Heart left ventricle (tissue), 16 donors: ENCODE data around the gene MED27. TPM values are rescaled to one million over a fixed set of nuclear protein-coding genes. Genes with fewer than 3 reads are reported as not detected.

ENCODE experiments used
- ATAC-seq, 4 donors: fragments of 200-7000 bp; cut with Tn5 transposase; one replicate each; pipeline ENCODE4 v1.9.1; 2020 to 2022; ENCODE audit warnings: moderate library complexity in 4 of 4, mild to moderate bottlenecking in 3 of 4, moderate number of reproducible peaks in 1 of 4
- DNase-seq, 5 donors: peaks; one replicate each; pipeline ENCODE4 v3.0.0-alpha.2; 2020
- H3K27ac ChIP-seq, 12 donors: fragments of 200-600 bp; sonication (generic) in 4 of 12; one replicate each; pipeline versions ENCODE4 v1.5.0 to v1.8.0; 2016 to 2022; ENCODE audit warnings: mild to moderate bottlenecking in 2 of 12
- H3K27me3 ChIP-seq, 9 donors: fragments of 200-600 bp; sonication (generic) in 2 of 9; one replicate each; pipeline versions ENCODE4 v1.5.1 to v1.8.0; 2016 to 2022; ENCODE audit warnings: mild to moderate bottlenecking in 3 of 9
- H3K36me3 ChIP-seq, 9 donors: fragments of 200-600 bp; sonication (generic) in 2 of 9; one replicate each; pipeline versions ENCODE4 v1.5.0 to v1.8.0; 2018 to 2022; ENCODE audit warnings: mild to moderate bottlenecking in 2 of 9
- H3K4me1 ChIP-seq, 12 donors: fragments of 200-600 bp; sonication (generic) in 4 of 12; one replicate each; pipeline versions ENCODE4 v1.5.0 to v1.8.0; 2016 to 2022; ENCODE audit warnings: mild to moderate bottlenecking in 3 of 12
- H3K4me3 ChIP-seq, 12 donors: fragments of 200-600 bp; sonication (generic) in 4 of 12; one replicate each; pipeline versions ENCODE4 v1.5.0 to v1.8.0; 2017 to 2022; ENCODE audit warnings: mild to moderate bottlenecking in 9 of 12, moderate library complexity in 4 of 12
- H3K9me3 ChIP-seq, 12 donors: fragments of 200-600 bp; sonication (generic) in 4 of 12; one replicate each; pipeline versions ENCODE4 v1.5.0 to v1.8.0; 2016 to 2022; ENCODE audit warnings: mild to moderate bottlenecking in 1 of 12
- CTCF ChIP-seq, 12 donors: fragments of 200-600 bp; sonication (generic) in 4 of 12; IDR thresholded peaks; one replicate each; pipeline versions ENCODE4 v1.5.0 to v1.8.0; 2018 to 2022; ENCODE audit warnings: antibody characterized with exemption in 12 of 12, mild to moderate bottlenecking in 5 of 12
- POLR2A ChIP-seq, 2 donors: fragments of 450-650 bp; IDR thresholded peaks; one replicate each; pipeline ENCODE4 v1.6.1; 2017; ENCODE audit warnings: antibody characterized with exemption in 2 of 2, mild to moderate bottlenecking in 2 of 2, moderate library complexity in 2 of 2
- WGBS, 4 donors: extraction: QIAGEN DNeasy Blood & Tissue Kit in 2 of 4; methylation state at CpG; one replicate each; pipeline versions ENCODE4 v1.1.5 to v1.1.7; 2013 to 2018; 5-methylcytosine and 5-hydroxymethylcytosine counted together
- intact Hi-C, 10 donors: fragments of 100-400 bp; cut with DNase I; formaldehyde crosslinking; loops; one replicate each; pipeline versions ENCODE4 v1.11.1 to v1.14.2; 2022
- polyA plus RNA-seq, 2 donors: library from polyadenylated mRNA; stranded (reverse); fragments of 200-250 nt; gene quantifications; one replicate each; pipeline ENCODE4 v1.2.3, GENCODE V29; 2013
- total RNA-seq, 9 donors: library from RNA; depleted of rRNA in 2 of 9; stranded (reverse); fragments of >200 nt in 2 of 9; fragmentation: NEBNext Ultra II Directional in 3 of 9; extraction: Animal tissue kit (Norgen Biotek cat#: 25700) in 3 of 9; gene quantifications; one replicate each; pipeline versions ENCODE4 v1.1.0 to v1.2.4, GENCODE V29; 2016 to 2023
- donor health status: ischemic (EF 13 %, LVEDD 7.1; RV severe dilation, severe dysfunction).
- donor health status: healthy with polysubstance abuse.
- donor health status: DM: no; HTN: yes; CAD: no.
- donor health status: DM: no; HTN: no; CAD: no.
- donor health status: ischemic (EF 25% LVEDD 6.9; RV normal size, moderate dysfunction).
- donor health status: ischemic (EF 25% LVEDD 5.7; RV mildly dilated, moderate dysfunction).
- donor health status: healthy.
- donor health status: DM: yes; HTN: yes; CAD: no.
- donor health status: ischemic (EF 35%, LVEDD 5.7; RV mildly dilated, moderate dysfunction).
- donor health status: nonischemic (EF 11% LVEDD 7.7; RV severe dilation, severe dysfunction).
- donor health status: DM: yes; HTN: yes; CAD: no.
- donor health status: PGD.
- donor health status: ischemic (EF 29% LVEDD 5.4; RV normal size, mild dysfunction).
- donor health status: nonischemic (EF 23%, LVEDD 6.1; RV moderate dilation, normal function).

The MED27 gene
- total and polyA plus RNA-seq, 11 donors: 14.3 to 23.0 (median 15.6) TPM

GRCh38 chr9:132003319-132003704 lies 76.4 kb downstream of the MED27 start:
- no peaks in the 10 kb centered on the region for H3K9me3 ChIP-seq
- DNase-seq: no peak
- WGBS, 4 donors: 96 to 97% (median 97%) methylated on average over 5 of the region's 5 CpGs
- no peak for ATAC-seq
- intact Hi-C loops: no loop called here
- TF ChIP-seq POLR2A (IDR thresholded peaks at IDR 0.05): no peak
- no peak overlapping the region for H3K4me3 ChIP-seq
- no peak overlapping the region for H3K27ac ChIP-seq
- no peaks in the 10 kb centered on the region for H3K27me3 ChIP-seq
- H3K36me3 ChIP-seq: no peaks in the 10 kb centered on the region
- peaks cover 0 to 21% (median 13%) of the 10 kb centered on the region in 12 donors for H3K4me1 ChIP-seq

- no peak for DNase-seq
- Histone ChIP-seq H3K9me3 (no peaks in the 10 kb centered on the region), H3K36me3 (no peaks in the 10 kb centered on the region), H3K27ac (no peak overlapping the region), H3K27me3 (no peaks in the 10 kb centered on the region), H3K4me3 (no peak overlapping the region), H3K4me1 (peaks cover 0 to 27% (median 17%) of the 10 kb centered on the region in 12 donors)
- intact Hi-C loops: no loop called here
- TF ChIP-seq POLR2A (IDR thresholded peaks at IDR 0.05) (no peak), CTCF (IDR thresholded peaks at IDR 0.05) (no peak)
- no peak for ATAC-seq
- 83 to 88% (median 87%) methylated on average over 7 of the region's 7 CpGs for WGBS, 4 donors
Observed at GRCh38 chr9:132002643-132003318, 76.9 kb downstream of the MED27 start.

- 88 to 94% (median 92%) methylated on average over 4 of the region's 4 CpGs for WGBS, 4 donors
- Histone ChIP-seq H3K27ac (no peak overlapping the region), H3K9me3 (no peaks in the 10 kb centered on the region)
Observed at GRCh38 chr9:132001567-132001966, 78.1 kb downstream of the MED27 start.

GRCh38 chr9:132000659-132001058 lies 79.0 kb downstream of the MED27 start:
- intact Hi-C loops: no loop called here
- Histone ChIP-seq H3K27ac (no peak overlapping the region), H3K27me3 (no peaks in the 10 kb centered on the region), H3K9me3 (no peaks in the 10 kb centered on the region), H3K36me3 (peaks cover 0 to 8% (median 0%) of the 10 kb centered on the region in 9 donors), H3K4me3 (no peak overlapping the region), H3K4me1 (peaks cover 0 to 27% (median 13%) of the 10 kb centered on the region in 12 donors)
- no peak for ATAC-seq
- WGBS, 4 donors: 95 to 99% (median 98%) methylated on average over 3 of the region's 3 CpGs
- DNase-seq: no peak
- TF ChIP-seq POLR2A (IDR thresholded peaks at IDR 0.05): no peak
- TF ChIP-seq CTCF (IDR thresholded peaks at IDR 0.05): no peak

More at GRCh38 chr9:132001567-132001966, 78.1 kb downstream of the MED27 start:
- TF ChIP-seq CTCF (IDR thresholded peaks at IDR 0.05) (no peak), POLR2A (IDR thresholded peaks at IDR 0.05) (no peak)
- Histone ChIP-seq H3K4me1 (peaks cover 0 to 31% (median 19%) of the 10 kb centered on the region in 12 donors), H3K4me3 (no peak overlapping the region), H3K27me3 (no peaks in the 10 kb centered on the region), H3K36me3 (no peaks in the 10 kb centered on the region)
- DNase-seq: no peak
- no peak for ATAC-seq
- intact Hi-C loops: no loop called here
